Pancreas (tissue), 10 donors: Measurements from ENCODE around the gene TOR2A. TPM values are rescaled to one million over a fixed set of nuclear protein-coding genes. Genes with fewer than 3 reads are reported as not detected.

Source experiments
- ATAC-seq, 4 donors: fragments of 200-7000 bp; cut with Tn5 transposase; one replicate each; pipeline versions ENCODE4 v1.8.0 to v1.9.1; 2020; ENCODE audit warnings: mild to moderate bottlenecking in 4 of 4, moderate library complexity in 4 of 4
- DNase-seq, 6 donors: peaks; one replicate each; pipeline ENCODE4 v3.0.0-alpha.2; 2020
- FAIRE-seq: peaks from 2 replicates; lab custom pipeline; 2012; peaks lifted over from hg19 to GRCh38; lab: Jason Lieb, UNC
- H3K27ac ChIP-seq, 4 donors: fragments of 200-600 bp; sonication (generic); 1 replicate in 3 of 4; 2 replicates in 1 of 4; pipeline versions ENCODE4 v1.5.0 to v1.8.0; 2020
- H3K27me3 ChIP-seq, 4 donors: fragments of 200-600 bp; one replicate each; pipeline ENCODE4 v1.8.0; 2021
- H3K36me3 ChIP-seq, 3 donors: fragments of 200-600 bp; sonication (generic) in 1 of 3; one replicate each; pipeline versions ENCODE4 v1.5.0 to v1.8.0; 2020 to 2021
- H3K4me1 ChIP-seq, 3 donors: fragments of 200-600 bp; one replicate each; pipeline ENCODE4 v1.8.0; 2021
- H3K4me3 ChIP-seq, 4 donors: fragments of 200-600 bp; sonication (generic) in 2 of 4; one replicate each; pipeline versions ENCODE4 v1.5.0 to v1.8.0; 2020 to 2021
- H3K9me3 ChIP-seq, 4 donors: fragments of 200-600 bp; one replicate each; pipeline ENCODE4 v1.8.0; 2021
- CTCF ChIP-seq, 4 donors: fragments of 200-600 bp; sonication (generic) in 3 of 4; IDR thresholded peaks; one replicate each; pipeline versions ENCODE4 v1.5.0 to v1.8.0; 2021; ENCODE audit warnings: antibody characterized with exemption in 4 of 4
- WGBS, 2 donors: extraction: QIAGEN DNeasy Blood & Tissue Kit; methylation state at CpG; one replicate each; pipeline ENCODE4 v1.1.7; 2013; 5-methylcytosine and 5-hydroxymethylcytosine counted together
- intact Hi-C, 3 donors: fragments of 100-400 bp; cut with DNase I; formaldehyde crosslinking; loops; one replicate each; pipeline versions ENCODE4 v1.11.1 to v1.14.2; 2022
- polyA plus RNA-seq, 2 donors: library from polyadenylated mRNA; stranded (reverse); fragments of 200-250 nt; gene quantifications; one replicate each; pipeline ENCODE4 v1.2.3, GENCODE V29; 2013
- total RNA-seq, 6 donors: library from RNA; stranded (reverse); fragmentation: NEBNext Ultra II Directional in 4 of 6; extraction: Animal tissue kit (Norgen Biotek cat#: 25700) in 4 of 6; gene quantifications; one replicate each; pipeline versions ENCODE4 v1.2.1 to v1.2.4, GENCODE V29; 2021 to 2023
- donor health status: healthy with polysubstance abuse.
- donor health status: DM: no; HTN: no; CAD: no; lungs with moderate emphysema.
- donor health status: DM: no; HTN: no; CAD: no.
- donor health status: control.
- donor health status: control.
- donor health status: Bipolar disorder and iron deficiency.
- donor health status: DM: yes; HTN: yes; CAD: no.
- donor health status: DM: no; HTN: no; CAD: no.
- donor health status: DM: no; HTN: no; CAD: no.
- donor health status: DM: yes; HTN: yes; CAD: no.

The TOR2A gene
- total and polyA plus RNA-seq, 8 donors: 4.2 to 17.5 (median 6.1) TPM

- intact Hi-C loops: no loop called here
- Histone ChIP-seq H3K9me3 (no peaks in the 10 kb centered on the region), H3K4me1 (peaks cover 0 to 10% (median 0%) of the 10 kb centered on the region in 3 donors), H3K27ac (no peak within 1 kb of the TSS), H3K36me3 (no peaks in the 10 kb centered on the region), H3K27me3 (no peaks in the 10 kb centered on the region), H3K4me3 (no peak within 1 kb of the TSS)
- WGBS, 2 donors: 66 to 71% methylated on average over 10 to 11 of the region's 11 CpGs
- peak in 3 of 6 donors; percentile 50 to 74 (median 56) for DNase-seq
- ATAC-seq: peak; percentile 65 to 80 (median 74)
- FAIRE-seq: no peak
- TF ChIP-seq CTCF (IDR thresholded peaks at IDR 0.05): no peak
Observed at GRCh38 chr9:127706836-127707241, 28.3 kb downstream of the TOR2A start, which contains the start of gene CFAP157. TSS of gene CFAP157 (plus strand) at chr9:127706988. CDS start at chr9:127707032, 44 bp downstream.

GRCh38 chr9:127705577-127706379 is 29.3 kb downstream of the TOR2A start:
- intact Hi-C loops: no loop called here
- TF ChIP-seq CTCF (IDR thresholded peaks at IDR 0.05): no peak

GRCh38 chr9:127703289-127703946 is 31.7 kb downstream of the TOR2A start:
- no peaks in the 10 kb centered on the region for H3K36me3 ChIP-seq
- no peak for ATAC-seq
- no peak overlapping the region for H3K4me3 ChIP-seq
- intact Hi-C loops: no loop called here
- 89 to 90% methylated on average over 9 of the region's 9 CpGs for WGBS, 2 donors
- peaks cover 8 to 20% (median 10%) of the 10 kb centered on the region in 3 donors for H3K4me1 ChIP-seq
- TF ChIP-seq CTCF (IDR thresholded peaks at IDR 0.05): no peak
- H3K27me3 ChIP-seq: no peaks in the 10 kb centered on the region
- no peak for DNase-seq
- no peaks in the 10 kb centered on the region for H3K9me3 ChIP-seq
- no peak for FAIRE-seq
- H3K27ac ChIP-seq: no peak overlapping the region

More at GRCh38 chr9:127705577-127706379, 29.3 kb downstream of the TOR2A start:
- FAIRE-seq (no peak), DNase-seq (peak in 4 of 6 donors; percentile 49 to 75 (median 74)), ATAC-seq (peak; percentile 46 to 77 (median 55))
- Histone ChIP-seq H3K4me3 (no peak overlapping the region), H3K27me3 (no peaks in the 10 kb centered on the region), H3K36me3 (no peaks in the 10 kb centered on the region), H3K4me1 (peaks cover 0 to 14% (median 0%) of the 10 kb centered on the region in 3 donors), H3K9me3 (no peaks in the 10 kb centered on the region), H3K27ac (no peak overlapping the region)
- WGBS, 2 donors: 70 to 71% methylated on average over 12 of the region's 12 CpGs

GRCh38 chr9:127700594-127701255 is 34.4 kb downstream of the TOR2A start:
- H3K4me1 ChIP-seq: peaks cover 8 to 12% (median 10%) of the 10 kb centered on the region in 3 donors
- intact Hi-C loops: no loop called here
- ATAC-seq (peak; percentile 57 to 74 (median 66)), DNase-seq (peak in 4 of 6 donors; percentile 46 to 75 (median 56)), FAIRE-seq (no peak)
- TF ChIP-seq CTCF (IDR thresholded peaks at IDR 0.05): no peak
- no peak overlapping the region for H3K4me3 ChIP-seq
- WGBS, 2 donors: 38 to 48% methylated on average over 5 of the region's 5 CpGs
- H3K27me3 ChIP-seq: no peaks in the 10 kb centered on the region
- no peaks in the 10 kb centered on the region for H3K9me3 ChIP-seq
- peak overlapping the region; percentile 67 to 88 (median 80) for H3K27ac ChIP-seq
- no peaks in the 10 kb centered on the region for H3K36me3 ChIP-seq
